Pulmonary artery endothelial cell (primary cell): ENCODE measurements around the gene HOGA1. TPM values are rescaled to one million over a fixed set of nuclear protein-coding genes. Genes with fewer than 3 reads are reported as not detected.

Experiments
- DNase-seq: peaks from one replicate; pipeline ENCODE4 v3.0.0-alpha.2; 2011; ENCODE audit warnings: low read depth, low spot score
- total RNA-seq: library from RNA; depleted of rRNA; stranded (reverse); fragments of >200 nt; gene quantifications from 2 replicates; pipeline ENCODE4 v1.2.3, GENCODE V29; 2014

HOGA1 gene
- total RNA-seq, 1 donor from 2014 or later: 0.53 TPM

DNA sequence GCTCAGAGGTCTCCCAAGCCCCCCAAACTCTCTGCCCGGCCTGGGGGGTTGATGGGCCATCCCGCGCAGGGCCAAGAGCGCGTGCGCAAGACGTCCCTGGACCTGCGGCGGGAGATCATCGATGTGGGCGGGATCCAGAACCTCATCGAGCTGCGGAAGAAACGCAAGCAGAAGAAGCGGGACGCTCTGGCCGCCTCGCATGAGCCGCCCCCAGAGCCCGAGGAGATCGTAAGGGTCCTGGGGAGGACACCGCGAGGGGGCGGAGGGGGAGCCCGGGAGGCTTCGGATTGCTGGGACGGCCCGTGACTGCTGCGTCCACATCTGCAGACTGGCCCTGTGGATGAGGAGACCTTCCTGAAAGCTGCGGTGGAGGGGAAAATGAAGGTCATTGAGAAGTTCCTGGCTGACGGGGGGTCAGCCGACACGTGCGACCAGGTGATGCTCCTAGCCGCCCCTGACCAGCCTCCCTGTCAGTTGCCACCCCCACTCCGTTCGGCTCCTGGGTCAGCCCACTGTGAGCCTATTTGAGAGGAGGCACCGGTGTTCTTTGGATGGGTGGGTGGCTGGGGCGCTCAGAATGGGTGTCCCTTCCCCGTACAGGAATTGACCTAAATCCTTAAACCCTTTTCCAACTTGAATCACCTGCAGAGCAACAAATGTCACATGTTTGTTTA lies 5.9 kb upstream of the HOGA1 start:
- no peak for DNase-seq

DNA sequence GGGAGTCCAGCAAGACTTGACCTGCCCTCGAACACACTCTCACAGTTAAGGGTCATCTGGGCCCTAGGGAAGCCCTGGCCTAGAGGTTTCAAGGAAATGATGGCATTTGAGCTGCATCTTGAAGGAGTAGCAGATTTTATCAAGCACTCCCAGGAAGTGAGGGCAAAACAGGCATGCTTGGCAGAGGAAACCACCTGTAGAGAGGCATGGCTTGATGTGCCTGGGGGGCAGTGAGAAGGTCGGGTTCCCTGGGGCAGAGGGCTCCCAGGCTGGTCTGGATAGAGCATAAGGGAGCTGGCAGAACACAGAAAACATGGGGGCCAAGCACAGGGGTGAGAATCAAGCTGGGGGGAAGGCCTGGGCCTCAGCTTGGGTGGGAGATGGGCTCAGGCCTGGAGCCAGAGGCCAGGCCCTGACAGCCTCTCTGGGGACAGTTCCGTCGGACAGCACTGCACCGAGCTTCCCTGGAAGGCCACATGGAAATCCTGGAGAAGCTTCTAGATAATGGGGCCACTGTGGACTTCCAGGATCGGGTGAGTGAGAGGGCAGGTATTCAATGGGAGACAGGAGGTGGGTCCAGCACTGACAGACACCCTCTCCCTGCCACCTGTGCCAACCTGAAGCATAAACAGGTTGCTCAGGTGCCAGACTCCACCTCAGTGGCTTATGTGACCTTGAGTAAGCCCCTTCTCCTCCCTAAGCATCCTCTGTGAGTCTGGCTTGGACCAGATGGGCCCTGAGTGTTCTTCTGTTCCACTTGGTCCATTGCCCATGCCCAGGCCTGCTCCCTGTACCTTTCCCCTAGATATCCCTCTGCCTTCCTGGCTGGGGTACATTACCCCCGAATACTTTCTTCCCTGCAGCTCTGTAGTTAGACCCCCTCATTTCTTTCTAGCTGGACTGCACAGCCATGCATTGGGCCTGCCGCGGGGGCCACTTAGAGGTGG lies 3.5 kb upstream of the HOGA1 start:
- no peak for DNase-seq

DNA sequence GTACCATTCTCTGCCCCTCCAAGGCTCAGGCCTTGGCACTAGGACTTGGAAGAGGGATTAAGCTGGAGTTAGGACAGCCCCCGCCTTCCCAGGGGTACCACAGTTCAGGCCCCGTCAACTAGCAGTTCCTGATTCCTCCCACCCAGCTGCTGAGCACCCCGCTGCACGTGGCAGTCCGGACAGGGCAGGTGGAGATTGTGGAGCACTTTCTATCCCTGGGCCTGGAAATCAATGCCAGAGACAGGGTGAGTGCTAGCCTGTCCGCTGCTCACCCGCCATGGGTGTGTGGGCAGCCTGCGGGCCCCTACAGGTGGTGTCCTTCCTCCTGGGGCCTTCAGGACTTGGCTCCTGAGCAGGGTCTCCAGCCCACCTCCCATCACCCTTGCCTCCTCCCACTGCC lies 2.0 kb upstream of the HOGA1 start:
- no peak for DNase-seq

DNA sequence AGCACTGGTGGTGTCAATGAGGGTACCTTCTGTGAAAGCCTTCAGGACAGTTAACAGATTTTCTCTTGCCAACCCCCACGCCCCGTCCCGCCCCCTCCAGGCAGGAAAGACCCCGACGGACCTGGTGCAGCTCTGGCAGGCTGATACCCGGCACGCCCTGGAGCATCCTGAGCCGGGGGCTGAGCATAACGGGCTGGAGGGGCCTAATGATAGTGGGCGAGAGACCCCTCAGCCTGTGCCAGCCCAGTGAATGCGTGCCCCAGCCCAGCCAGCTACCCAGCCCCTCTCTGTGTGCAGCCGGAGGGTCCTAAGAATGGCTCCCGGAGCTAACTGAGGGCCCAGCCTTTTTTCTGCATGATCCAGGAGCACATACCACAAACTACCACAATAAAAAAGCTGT lies 713 bp upstream of the HOGA1 start:
- DNase-seq: no peak

DNA sequence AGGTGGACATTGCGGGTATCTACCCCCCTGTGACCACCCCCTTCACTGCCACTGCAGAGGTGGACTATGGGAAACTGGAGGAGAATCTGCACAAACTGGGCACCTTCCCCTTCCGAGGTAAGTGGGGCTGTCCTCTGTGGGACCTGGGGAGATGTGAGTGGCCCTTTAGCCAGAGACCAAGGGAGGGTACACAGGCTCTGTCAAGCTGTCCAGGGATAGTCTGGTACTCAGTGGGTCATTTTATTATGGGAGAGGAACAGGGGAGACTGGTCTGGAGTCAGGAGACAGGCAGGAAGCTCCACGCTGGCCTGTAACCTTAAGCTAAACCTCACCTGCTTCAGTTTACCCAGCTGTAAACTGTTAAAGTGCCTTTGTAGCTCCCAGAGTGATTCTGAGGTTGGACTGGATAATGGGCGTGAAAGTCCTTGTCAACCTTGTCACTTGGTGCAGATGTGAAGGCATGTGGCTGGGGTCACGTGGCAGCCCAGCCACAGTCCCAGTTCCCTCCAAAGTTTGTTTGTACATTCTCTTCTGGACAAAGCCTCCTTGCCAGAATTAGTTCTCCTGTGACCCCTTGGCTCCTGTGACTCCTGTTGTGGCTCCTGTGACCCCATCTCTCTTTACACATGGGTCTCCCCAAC lies 729 bp downstream of the HOGA1 start:
- DNase-seq: no peak

DNA sequence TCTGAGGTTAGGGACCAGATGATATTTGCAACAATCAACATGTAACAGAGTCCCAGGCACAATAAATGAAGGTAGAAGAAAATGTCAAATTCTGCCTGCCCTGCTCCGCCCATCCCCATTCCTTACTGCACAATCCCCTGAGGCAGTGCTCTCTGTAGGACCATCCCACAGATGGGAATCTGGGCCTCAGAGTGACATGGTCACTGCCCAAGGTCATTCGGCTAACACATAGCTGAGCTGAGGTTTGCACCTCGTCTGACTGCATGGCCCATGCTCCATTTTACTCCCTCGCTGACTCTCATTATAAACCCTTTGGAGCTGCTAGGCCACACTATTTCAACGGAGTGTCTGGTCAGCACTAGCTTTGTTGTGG lies 1.2 kb downstream of the HOGA1 start:
- DNase-seq: no peak

DNA sequence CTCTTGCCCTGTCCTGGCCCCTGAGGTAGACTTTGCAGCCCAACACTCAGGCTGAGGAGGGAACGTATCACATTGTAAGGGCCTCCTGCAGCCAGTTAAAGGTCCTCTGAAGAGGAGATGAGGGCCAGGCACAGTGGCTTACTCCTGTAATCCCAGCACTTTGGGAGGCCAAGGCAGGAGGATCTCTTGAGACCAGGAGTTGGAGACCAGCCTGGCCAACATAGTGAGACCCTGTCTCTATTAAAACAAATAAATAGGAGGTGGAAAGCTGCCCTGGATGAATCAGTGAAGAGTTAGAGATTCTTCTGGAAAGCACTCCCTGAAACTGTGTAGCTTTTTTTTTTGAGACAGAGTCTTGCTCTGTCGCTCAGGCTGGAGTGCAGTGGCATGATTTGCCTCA lies 3.0 kb downstream of the HOGA1 start:
- DNase-seq: no peak

DNA sequence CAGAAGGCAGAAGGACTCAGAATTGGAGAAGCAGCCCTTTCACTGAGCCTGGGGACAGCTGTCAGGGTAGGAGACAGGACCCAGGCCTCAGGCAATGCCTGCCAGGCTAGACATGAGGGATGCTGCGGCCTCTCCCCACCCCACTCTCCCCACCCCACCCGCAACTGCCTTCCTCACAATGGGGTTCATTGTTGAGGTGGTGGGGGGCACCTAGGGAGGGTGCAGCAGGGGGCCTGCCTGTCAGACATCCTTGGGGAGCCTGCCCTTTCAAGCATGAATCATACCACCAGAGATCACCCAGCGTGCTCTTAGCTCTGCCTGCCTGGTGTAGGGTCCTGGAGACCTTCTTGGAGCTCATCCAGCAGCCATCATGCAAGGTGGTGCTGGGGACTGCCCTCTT lies 5.3 kb downstream of the HOGA1 start, which contains the start of gene C10orf62:
Gene C10orf62, plus strand, starts transcription at position 243 of the 400 bp plus-strand sequence. CDS start 177 bp downstream, outside the sequence.
- no peak for DNase-seq

DNA sequence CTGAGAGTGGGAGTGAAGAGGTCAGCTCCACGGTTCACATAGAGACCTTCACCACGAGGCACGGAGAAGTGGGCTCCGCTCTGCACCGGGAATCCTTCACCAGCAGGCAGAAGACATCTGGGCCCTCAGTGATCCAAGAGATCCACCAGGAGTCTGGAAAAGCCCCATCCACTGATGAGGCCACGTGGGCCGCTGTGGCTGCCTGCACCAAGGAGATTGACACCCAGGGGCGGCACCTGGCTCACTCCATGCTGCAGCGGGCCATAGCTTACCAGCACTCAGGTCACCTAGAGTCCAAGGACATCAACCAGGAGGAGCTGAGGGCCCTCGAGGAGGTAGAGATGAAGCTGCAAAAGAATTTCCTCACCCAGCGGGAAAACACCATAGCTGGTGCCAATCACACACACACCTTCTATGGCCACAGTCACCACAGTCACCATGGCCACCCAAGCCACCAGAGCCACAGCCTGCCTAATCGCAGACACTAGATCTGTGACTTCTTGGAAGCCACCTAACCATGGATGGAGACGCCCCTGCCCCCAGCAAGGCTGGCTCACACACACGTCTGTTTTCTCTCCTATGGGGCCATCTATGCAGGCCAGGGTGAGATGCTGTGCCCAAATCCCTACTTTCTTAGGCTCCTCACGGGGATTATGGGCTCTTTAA lies 6.0 kb downstream of the HOGA1 start:
- DNase-seq: no peak

DNA sequence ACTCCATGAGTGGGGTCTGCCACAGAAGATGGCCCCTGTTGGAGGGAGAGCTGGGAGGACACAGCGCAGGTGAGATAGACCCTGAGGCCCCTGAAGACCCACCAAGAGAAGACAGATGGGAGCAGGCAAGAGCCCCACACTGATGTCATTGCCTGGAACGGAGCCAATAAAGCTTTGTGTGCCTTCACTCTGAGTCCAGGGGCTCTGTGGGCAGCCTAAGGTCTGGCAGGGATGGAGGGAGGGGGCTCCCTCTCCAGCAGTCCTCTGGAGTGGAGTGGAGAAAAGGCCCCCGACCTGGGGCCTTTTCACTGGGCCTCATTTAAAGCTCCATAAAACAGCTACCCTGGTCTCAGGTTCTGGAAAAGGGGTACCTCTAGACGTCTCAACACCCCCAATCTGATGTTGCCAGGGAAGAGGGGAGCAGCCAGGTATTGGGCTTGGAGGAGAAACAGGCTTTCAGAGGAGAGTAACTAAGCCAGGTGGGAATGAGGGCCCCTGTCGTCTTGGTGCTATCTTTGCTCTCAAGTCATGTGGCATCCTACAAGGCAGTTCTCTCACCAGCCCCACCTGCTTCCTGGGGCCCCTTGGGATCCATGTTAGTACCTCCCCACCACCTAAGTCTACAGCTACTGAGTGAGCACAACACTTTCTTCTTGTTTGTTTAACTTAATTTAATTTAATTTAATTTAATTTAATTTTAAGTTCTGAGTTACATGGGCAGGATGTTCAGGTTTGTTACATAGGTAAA lies 6.7 kb downstream of the HOGA1 start:
- no peak for DNase-seq

DNA sequence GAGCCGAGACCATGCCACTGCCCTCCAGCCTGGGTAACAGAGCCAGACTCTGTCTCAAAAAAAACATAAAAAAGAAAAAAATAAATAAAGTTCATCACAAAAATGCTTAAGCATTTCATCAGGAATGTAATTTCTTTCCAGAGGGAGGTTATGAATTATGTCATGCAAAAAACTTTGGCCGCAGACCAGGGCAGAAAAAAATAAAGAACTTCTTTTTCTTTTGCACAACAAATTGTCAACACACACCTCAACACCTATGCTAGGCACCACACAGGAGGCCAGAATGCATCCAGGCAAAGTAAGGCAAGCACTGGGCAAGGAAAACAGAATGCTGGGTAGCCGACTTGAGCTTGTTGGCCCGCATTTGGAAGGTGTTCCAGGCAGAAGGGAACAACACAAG lies 9.2 kb downstream of the HOGA1 start:
- DNase-seq: no peak

DNA sequence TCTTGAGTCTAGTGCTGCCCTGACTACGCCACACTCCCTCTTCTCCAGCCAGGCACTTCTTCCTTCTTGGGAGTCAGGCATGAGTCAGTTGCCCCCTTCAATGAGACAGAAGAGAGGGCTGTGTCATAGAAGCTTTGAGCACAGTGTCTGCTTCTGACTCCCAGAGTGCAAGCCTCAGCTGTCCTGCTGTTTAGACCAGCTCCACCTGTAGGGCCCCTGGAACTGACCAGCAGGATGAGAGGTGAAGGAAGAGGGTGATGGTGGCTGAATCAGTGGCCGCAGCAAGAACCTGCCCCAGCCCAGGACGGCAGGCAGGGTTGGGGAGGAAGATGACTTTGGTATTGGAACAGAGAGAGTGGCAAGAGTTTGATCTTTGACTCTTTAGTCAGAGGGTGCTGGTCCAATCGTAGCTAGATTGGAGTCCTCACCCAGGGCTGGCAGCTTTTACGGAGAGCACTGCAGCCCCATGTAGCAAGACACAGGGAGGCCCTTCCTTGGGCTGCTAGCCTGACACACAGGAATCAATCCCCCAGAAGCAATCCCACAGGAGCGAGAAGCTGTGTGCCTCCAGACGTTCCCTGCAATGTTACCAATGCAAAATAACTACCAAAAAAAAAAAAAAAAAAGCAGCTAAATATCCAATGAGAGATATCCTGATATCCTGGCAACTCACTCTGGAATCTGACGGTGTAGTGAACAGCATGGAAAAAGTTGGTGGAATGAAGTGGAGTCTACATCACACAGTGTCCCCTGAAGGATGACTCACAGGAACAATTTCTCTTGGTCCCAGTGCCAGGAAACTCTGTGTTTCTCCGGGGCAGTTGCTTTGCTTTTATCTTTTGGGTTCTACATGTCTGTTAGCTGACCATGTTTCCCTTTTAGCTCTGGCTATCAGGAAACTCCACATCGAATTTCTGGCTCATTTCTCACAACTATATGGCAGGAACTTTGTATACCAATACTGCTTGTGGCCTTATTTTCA lies 12.2 kb downstream of the HOGA1 start:
- DNase-seq: peak; percentile 94

DNA sequence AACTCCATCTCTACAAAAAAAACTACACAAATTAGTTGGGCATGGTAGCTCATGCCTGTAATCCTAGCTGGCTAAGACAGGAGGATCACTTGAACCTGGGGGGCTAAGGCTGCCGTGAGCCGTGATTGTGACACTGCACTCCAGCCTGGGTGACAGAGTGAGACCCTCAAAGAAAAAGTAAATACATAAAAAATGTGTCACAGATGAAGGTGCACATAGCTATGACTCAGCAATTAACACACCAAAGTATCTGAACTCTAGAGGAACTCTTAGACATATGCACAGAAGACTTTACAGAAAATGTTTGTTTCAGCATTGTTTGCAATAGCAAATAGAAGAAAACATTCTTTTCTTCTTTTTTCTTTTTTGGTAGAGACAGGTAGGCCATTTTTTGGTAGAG lies 13.6 kb downstream of the HOGA1 start:
- no peak for DNase-seq

DNA sequence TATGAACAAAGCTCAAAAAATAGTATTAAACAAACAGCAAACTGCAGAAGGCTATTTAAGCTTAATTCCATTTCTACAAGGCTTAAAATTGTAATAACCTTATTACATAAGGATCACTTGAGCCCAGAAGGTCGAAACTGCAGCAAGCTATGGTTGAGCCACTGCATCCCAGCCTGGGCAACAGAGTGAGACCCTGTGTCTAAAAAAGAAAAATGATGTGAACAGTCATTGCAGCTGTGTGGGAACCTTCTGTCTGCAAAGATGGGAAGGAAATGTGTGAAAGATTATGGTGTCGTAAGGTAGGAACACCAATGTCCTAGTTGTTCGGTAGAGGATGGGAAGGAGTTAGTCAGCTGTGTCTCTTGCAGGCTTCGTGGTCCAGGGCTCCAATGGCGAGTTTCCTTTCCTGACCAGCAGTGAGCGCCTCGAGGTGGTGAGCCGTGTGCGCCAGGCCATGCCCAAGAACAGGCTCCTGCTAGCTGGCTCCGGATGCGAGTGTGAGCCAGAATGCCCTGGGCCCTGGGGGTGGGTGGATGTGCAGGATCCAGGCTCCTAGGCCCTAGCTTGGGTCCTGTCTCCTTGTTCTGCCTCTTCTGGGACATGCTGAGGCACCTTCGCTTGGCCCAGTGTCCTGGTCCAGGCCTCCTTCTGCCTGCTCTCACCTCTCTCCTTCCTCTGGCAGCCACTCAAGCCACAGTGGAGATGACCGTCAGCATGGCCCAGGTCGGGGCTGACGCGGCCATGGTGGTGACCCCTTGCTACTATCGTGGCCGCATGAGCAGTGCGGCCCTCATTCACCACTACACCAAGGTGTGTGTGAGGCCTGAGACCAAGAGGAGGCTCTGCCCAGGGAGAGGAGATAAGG lies 14.4 kb downstream of the HOGA1 start:
- no peak for DNase-seq

DNA sequence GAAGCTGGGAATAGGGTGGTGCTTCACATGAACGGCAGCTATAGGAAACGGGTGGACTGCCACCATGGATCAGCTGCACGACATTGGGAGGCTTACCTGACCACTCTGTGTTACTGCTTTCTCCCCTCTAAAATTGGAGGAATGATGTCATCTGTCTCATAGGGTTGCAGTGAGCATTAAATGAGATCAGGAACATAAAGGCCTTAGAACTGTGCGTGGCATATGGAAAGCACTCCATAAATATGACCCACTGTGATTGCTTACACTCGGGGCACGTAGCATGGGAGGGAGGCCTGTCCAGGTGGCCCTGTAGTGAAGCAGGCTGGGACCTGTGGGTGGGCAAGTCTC lies 15.1 kb downstream of the HOGA1 start:
- DNase-seq: no peak

DNA sequence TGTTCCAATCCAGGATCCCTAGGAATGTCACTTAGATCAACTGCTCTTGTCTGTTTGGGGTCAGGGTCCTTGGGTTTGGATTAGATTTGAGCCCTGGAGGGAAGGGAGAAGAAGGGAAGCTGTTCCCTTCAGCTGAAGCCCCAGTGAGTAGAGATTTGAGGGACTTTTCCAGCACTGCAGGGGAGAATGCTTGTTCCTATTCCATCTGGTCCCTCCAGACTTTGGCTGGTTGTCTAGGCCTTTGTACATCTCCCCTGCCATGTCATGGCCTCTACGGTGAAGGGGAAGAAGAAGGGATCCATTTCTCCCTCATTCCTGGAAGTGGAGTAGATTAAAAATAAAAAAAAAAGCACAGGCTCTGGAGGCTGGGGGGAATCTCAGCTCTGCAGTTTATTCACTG lies 16.4 kb downstream of the HOGA1 start:
- DNase-seq: no peak

DNA sequence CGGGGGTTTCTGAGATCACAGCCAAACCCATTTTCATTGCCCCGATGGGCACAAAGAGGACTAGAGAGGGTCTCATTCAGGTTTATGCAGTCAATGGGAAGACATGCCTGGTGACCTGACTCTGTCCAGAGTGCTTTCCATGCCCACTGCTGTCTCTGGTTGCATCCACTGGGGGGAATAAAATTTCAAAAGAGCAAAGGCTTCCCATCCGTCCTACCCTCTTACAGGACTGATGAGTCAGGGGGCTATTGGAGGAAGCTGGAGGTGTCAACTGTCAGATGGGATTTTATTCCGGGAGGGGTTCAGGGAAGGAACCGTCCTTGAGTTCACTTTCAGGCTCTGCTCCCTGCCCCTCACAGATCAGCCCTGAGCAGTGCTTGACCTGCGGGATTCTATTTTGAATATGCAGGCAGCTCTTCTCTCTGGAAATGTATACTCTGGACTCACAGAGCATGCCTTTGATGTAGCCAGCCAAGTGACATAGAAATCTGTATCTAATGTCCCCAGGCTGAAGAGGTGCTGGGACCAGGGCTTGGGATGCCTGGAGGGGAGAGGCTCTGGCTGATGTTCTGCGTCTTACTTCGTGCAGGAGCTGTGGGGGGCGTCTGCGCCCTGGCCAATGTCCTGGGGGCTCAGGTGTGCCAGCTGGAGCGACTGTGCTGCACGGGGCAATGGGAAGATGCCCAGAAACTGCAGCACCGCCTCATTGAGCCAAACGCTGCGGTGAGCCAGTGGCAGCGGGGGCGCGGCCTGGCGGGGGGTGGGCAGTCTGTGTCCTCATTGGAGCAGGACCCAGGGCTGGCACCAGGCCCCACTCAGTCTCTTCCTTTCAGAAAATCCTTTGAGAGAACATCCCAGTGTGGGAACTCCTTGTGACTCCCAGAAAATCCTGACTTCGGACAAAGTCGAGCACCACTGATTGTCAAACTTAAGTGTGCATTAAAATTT lies 17.4 kb downstream of the HOGA1 start:
- DNase-seq: no peak
